ENCODE measurements around the gene PDE8A.

- TF ChIP-seq CTCF (IDR thresholded peaks at IDR 0.05) (no peak), EP300 (IDR thresholded peaks at IDR 0.05) (no peak)
Measured at GRCh38 chr15:85089929-85090597, 108.4 kb downstream of the PDE8A start.
